ENCODE measurements around the gene DPP7. TPM values are rescaled to one million over a fixed set of nuclear protein-coding genes. Genes with fewer than 3 reads are reported as not detected.

DPP7 gene
- total RNA-seq, 2 experiments from 2014 or later, result 154 to 182 TPM

GRCh38 chr9:137066096-137066861 lies 48.3 kb downstream of the DPP7 start:
- Histone ChIP-seq H3K27ac (ENCODE audit: low read depth, low read length, poor library complexity, severe bottlenecking) (no peak overlapping the region), H3K79me2 (ENCODE audit: insufficient read depth, low read depth, low read length) (peaks cover 14% of the 10 kb centered on the region; the same call in 1 of the 2 replicates), H4K20me1 (ENCODE audit: insufficient read depth, low read length) (no peaks in the 10 kb centered on the region), H3K9me3 (ENCODE audit: low read length) (no peaks in the 10 kb centered on the region), H3K4me2 (ENCODE audit: low read length) (no peak overlapping the region), H3K4me1 (ENCODE audit: insufficient read depth, low read length, poor library complexity, severe bottlenecking) (peaks cover 21% of the 10 kb centered on the region), H3K9me2 (ENCODE audit: insufficient read depth, low read length) (no peaks in the 10 kb centered on the region), H2AFZ (ENCODE audit: low read length) (no peak overlapping the region), H3K36me3 (ENCODE audit: insufficient read depth, low read length) (peaks cover 23% of the 10 kb centered on the region; the same call in 1 of the 2 replicates), H3K4me3 (ENCODE audit: low read depth, low read length, poor library complexity, severe bottlenecking) (no peak overlapping the region)
- BruUV-seq (replicated peaks), result no TSS peak
- intact Hi-C loops (cut with micrococcal nuclease; ENCODE audit: unreplicated experiment), result loop anchor here (2.0 kb wide), 1 partner anchor 19 kb away; the partner anchor contains the start of gene NPDC1
- TF ChIP-seq EZH2phosphoT487 (IDR thresholded peaks at IDR 0.05; ENCODE audit: borderline replicate concordance, low read depth, low read length) (no peak), CTCF (conservative IDR thresholded peaks at IDR 0.05; ENCODE audit: low read length) (no peak)
- no peak for DNase-seq (ENCODE audit: low spot score)
- ChIA-PET POLR2A (no interaction called here), CTCF (ENCODE audit: unreplicated experiment) (interaction anchor here (0.9 to 1.0 kb wide), 2 partner anchors 20 to 31 kb away, joined by 3 read pairs; partner anchors contain the start of gene NPDC1)

- H3K27ac ChIP-seq (ENCODE audit: low read depth, low read length, poor library complexity, severe bottlenecking), result no peak overlapping the region
- H3K4me2 ChIP-seq (ENCODE audit: low read length), result no peak overlapping the region
- H3K79me2 ChIP-seq (ENCODE audit: insufficient read depth, low read depth, low read length), result peaks cover 14% of the 10 kb centered on the region; the same call in 1 of the 2 replicates
- no TSS peak for BruUV-seq (replicated peaks)
- no peak for DNase-seq (ENCODE audit: low spot score)
- H2AFZ ChIP-seq (ENCODE audit: low read length), result no peak overlapping the region
- TF ChIP-seq EZH2phosphoT487 (IDR thresholded peaks at IDR 0.05; ENCODE audit: borderline replicate concordance, low read depth, low read length), result no peak
- no peak for TF ChIP-seq CTCF (conservative IDR thresholded peaks at IDR 0.05; ENCODE audit: low read length)
- no peaks in the 10 kb centered on the region for H3K9me2 ChIP-seq (ENCODE audit: insufficient read depth, low read length)
- intact Hi-C loops (cut with micrococcal nuclease; ENCODE audit: unreplicated experiment), result no loop called here
- H4K20me1 ChIP-seq (ENCODE audit: insufficient read depth, low read length), result no peaks in the 10 kb centered on the region
- peaks cover 14% of the 10 kb centered on the region for H3K4me1 ChIP-seq (ENCODE audit: insufficient read depth, low read length, poor library complexity, severe bottlenecking)
- ChIA-PET CTCF (ENCODE audit: unreplicated experiment) (interaction anchor here (0.9 kb wide), 1 partner anchor 19 kb away, joined by 3 read pairs; the partner anchor contains the start of gene NPDC1), POLR2A (no interaction called here)
- no peaks in the 10 kb centered on the region for H3K9me3 ChIP-seq (ENCODE audit: low read length)
- H3K4me3 ChIP-seq (ENCODE audit: low read depth, low read length, poor library complexity, severe bottlenecking), result no peak overlapping the region
- H3K36me3 ChIP-seq (ENCODE audit: insufficient read depth, low read length), result peaks cover 23% of the 10 kb centered on the region; the same call in 1 of the 2 replicates
These were observed 49.1 kb downstream of the DPP7 start for GRCh38 chr9:137065336-137065967.

GRCh38 chr9:137064880-137065164 lies 49.7 kb downstream of the DPP7 start:
- intact Hi-C loops (cut with micrococcal nuclease; ENCODE audit: unreplicated experiment), result no loop called here
- Histone ChIP-seq H3K4me1 (ENCODE audit: insufficient read depth, low read length, poor library complexity, severe bottlenecking) (peaks cover 14% of the 10 kb centered on the region), H3K79me2 (ENCODE audit: insufficient read depth, low read depth, low read length) (peaks cover 14% of the 10 kb centered on the region; the same call in 1 of the 2 replicates), H3K9me3 (ENCODE audit: low read length) (no peaks in the 10 kb centered on the region), H3K4me3 (ENCODE audit: low read depth, low read length, poor library complexity, severe bottlenecking) (no peak overlapping the region), H3K36me3 (ENCODE audit: insufficient read depth, low read length) (peaks cover 23% of the 10 kb centered on the region; the same call in 1 of the 2 replicates), H3K4me2 (ENCODE audit: low read length) (no peak overlapping the region), H2AFZ (ENCODE audit: low read length) (no peak overlapping the region), H4K20me1 (ENCODE audit: insufficient read depth, low read length) (no peaks in the 10 kb centered on the region), H3K9me2 (ENCODE audit: insufficient read depth, low read length) (no peaks in the 10 kb centered on the region), H3K27ac (ENCODE audit: low read depth, low read length, poor library complexity, severe bottlenecking) (no peak overlapping the region)
- POLR2A ChIA-PET, result no interaction called here
- no peak for DNase-seq (ENCODE audit: low spot score)
- no TSS peak for BruUV-seq (replicated peaks)
- CTCF ChIA-PET (ENCODE audit: unreplicated experiment), result no interaction called here
- TF ChIP-seq CTCF (conservative IDR thresholded peaks at IDR 0.05; ENCODE audit: low read length), result no peak

All from OCI-LY7 (cell line).